Loucy (cell line): ENCODE results near the gene PPARA.

Experiments
- EZH2phosphoT487 ChIP-seq: fragments of 200-600 bp; IDR thresholded peaks from 2 replicates; pipeline ENCODE4 v1.6.1; 2018; ENCODE audit warnings: antibody characterized with exemption, mild to moderate bottlenecking, moderate library complexity, borderline replicate concordance
- TF ChIP-seq, protein P1 (sequence below): fragments of 200-600 bp; sonication (generic); conservative IDR thresholded peaks from 2 replicates; pipeline ENCODE4 v1.5.1; 2014; ENCODE audit warnings: mild to moderate bottlenecking, antibody characterized with exemption, low read length

DNA sequence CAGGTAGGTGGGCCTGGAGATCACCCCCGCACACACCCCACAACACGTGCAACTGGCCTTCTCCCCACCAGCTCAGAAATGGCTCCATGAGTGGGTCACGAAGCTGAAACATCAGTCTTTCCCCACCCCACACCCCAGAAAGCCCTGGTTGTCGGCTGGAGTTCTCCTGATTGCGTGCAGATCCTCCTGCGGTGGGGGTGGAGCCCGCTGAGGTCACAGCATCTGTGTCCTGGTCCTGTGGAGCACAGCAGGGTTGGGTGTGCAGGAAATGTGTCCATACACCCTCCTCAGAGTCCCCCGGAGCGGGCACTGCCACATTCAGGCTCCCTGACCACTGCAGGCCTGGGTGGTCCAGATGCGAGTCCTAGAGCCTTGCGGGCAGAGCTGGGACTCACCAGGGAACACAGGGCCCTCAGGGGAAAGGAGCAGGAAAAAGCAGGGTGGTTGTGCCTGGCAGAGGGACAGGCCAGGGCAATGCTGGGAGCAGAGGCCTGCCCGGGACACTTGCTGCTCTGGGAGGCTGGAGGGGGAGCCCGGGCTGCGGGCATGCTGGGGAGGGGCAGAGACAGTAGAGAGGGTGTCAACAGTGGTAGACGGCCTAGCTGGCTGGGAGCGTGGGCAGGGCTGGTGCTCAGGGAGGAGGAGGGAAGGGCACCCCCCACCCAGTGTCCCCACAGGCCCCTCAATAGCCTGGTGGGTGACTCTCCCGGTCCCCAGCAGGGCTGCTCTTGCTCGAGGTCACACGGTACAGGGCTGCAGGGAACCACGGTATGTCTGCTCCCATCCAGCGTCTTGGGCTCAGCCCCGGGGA lies 42.4 kb upstream of the PPARA start:
- TF ChIP-seq, protein P1, sequence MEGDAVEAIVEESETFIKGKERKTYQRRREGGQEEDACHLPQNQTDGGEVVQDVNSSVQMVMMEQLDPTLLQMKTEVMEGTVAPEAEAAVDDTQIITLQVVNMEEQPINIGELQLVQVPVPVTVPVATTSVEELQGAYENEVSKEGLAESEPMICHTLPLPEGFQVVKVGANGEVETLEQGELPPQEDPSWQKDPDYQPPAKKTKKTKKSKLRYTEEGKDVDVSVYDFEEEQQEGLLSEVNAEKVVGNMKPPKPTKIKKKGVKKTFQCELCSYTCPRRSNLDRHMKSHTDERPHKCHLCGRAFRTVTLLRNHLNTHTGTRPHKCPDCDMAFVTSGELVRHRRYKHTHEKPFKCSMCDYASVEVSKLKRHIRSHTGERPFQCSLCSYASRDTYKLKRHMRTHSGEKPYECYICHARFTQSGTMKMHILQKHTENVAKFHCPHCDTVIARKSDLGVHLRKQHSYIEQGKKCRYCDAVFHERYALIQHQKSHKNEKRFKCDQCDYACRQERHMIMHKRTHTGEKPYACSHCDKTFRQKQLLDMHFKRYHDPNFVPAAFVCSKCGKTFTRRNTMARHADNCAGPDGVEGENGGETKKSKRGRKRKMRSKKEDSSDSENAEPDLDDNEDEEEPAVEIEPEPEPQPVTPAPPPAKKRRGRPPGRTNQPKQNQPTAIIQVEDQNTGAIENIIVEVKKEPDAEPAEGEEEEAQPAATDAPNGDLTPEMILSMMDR = no peak
- no peak for TF ChIP-seq EZH2phosphoT487
